Esophagus muscularis mucosa (tissue), 4 donors: ENCODE measurements around the gene PRKCH. TPM values are rescaled to one million over a fixed set of nuclear protein-coding genes. Genes with fewer than 3 reads are reported as not detected.

ENCODE experiments used
- DNase-seq: peaks from one replicate; pipeline ENCODE4 v3.0.0-alpha.2; 2017; ENCODE audit errors: extremely low spot score
- H3K27ac ChIP-seq, 4 donors: fragments of 200-600 bp; sonication (generic); replicated peaks in 1 of 4; 1 replicate in 3 of 4; 2 replicates in 1 of 4; pipeline ENCODE4 v1.5.1; 2016 to 2019; ENCODE audit warnings: mild to moderate bottlenecking in 1 of 4
- H3K27me3 ChIP-seq, 4 donors: fragments of 200-600 bp; sonication (generic); one replicate each; pipeline versions ENCODE4 v1.5.1 to v1.6.0; 2016 to 2019
- H3K36me3 ChIP-seq, 4 donors: fragments of 200-600 bp; sonication (generic); one replicate each; pipeline ENCODE4 v1.5.1; 2016 to 2019
- H3K4me1 ChIP-seq, 4 donors: fragments of 200-600 bp; sonication (generic); one replicate each; pipeline ENCODE4 v1.5.1; 2016 to 2019
- H3K4me3 ChIP-seq, 4 donors: fragments of 200-600 bp; sonication (generic); 1 replicate in 2 of 4; 2 replicates in 2 of 4; pipeline ENCODE4 v1.5.1; 2016 to 2019; ENCODE audit warnings: mild to moderate bottlenecking in 4 of 4, moderate library complexity in 1 of 4
- H3K9me3 ChIP-seq, 4 donors: fragments of 200-600 bp; sonication (generic); 1 replicate in 3 of 4; 2 replicates in 1 of 4; pipeline ENCODE4 v1.5.1; 2016 to 2019
- EP300 ChIP-seq: sonication (generic); formaldehyde crosslinking; IDR thresholded peaks from one replicate; pipeline ENCODE4 v1.6.1; 2017; ENCODE audit warnings: antibody characterized with exemption
- POLR2A ChIP-seq: fragments of 450-650 bp; IDR thresholded peaks from one replicate; pipeline ENCODE4 v1.6.1; 2017; ENCODE audit warnings: antibody characterized with exemption, moderate library complexity, mild to moderate bottlenecking, low read depth
- POLR2AphosphoS5 ChIP-seq, 2 donors: sonication (generic); formaldehyde crosslinking; IDR thresholded peaks; one replicate each; pipeline ENCODE4 v1.6.1; 2017; ENCODE audit warnings: antibody characterized with exemption in 2 of 2
- WGBS: methylation state at CpG from one replicate; pipeline ENCODE4 v1.1.5; 2018; 5-methylcytosine and 5-hydroxymethylcytosine counted together
- intact Hi-C: fragments of 100-400 bp; cut with DNase I; formaldehyde crosslinking; loops from one replicate; pipeline ENCODE4 v1.15.1; 2023
- total RNA-seq, 4 donors: library from RNA; depleted of rRNA; stranded (reverse); fragments of >200 nt; gene quantifications; one replicate each; pipeline versions ENCODE4 v1.1.0 to v1.2.1, GENCODE V29; 2016
- TF ChIP-seq, protein P1 (sequence below), 3 experiments: fragments of 200-600 bp in 2 of 3; fragments of 450-650 bp in 1 of 3; sonication (generic) in 2 of 3; IDR thresholded peaks; one replicate each; pipeline ENCODE4 v1.5.1; 2017 to 2019; ENCODE audit warnings: antibody characterized with exemption in 3 of 3, mild to moderate bottlenecking in 2 of 3, moderate library complexity in 1 of 3

The PRKCH gene
- total RNA-seq, 4 donors from 2014 or later = 13.3 to 67.6 (median 32.2) TPM

GRCh38 chr14:61343991-61344405, 22.6 kb downstream of the PRKCH start:
- no peaks in the 10 kb centered on the region for H3K9me3 ChIP-seq
- H3K4me1 ChIP-seq = peaks cover 24 to 56% (median 36%) of the 10 kb centered on the region in 4 donors
- no peaks in the 10 kb centered on the region for H3K27me3 ChIP-seq
- no peak for DNase-seq
- TF ChIP-seq POLR2AphosphoS5 (IDR thresholded peaks at IDR 0.05) (no peak), EP300 (no peak), POLR2A (no peak)
- TF ChIP-seq, protein P1, sequence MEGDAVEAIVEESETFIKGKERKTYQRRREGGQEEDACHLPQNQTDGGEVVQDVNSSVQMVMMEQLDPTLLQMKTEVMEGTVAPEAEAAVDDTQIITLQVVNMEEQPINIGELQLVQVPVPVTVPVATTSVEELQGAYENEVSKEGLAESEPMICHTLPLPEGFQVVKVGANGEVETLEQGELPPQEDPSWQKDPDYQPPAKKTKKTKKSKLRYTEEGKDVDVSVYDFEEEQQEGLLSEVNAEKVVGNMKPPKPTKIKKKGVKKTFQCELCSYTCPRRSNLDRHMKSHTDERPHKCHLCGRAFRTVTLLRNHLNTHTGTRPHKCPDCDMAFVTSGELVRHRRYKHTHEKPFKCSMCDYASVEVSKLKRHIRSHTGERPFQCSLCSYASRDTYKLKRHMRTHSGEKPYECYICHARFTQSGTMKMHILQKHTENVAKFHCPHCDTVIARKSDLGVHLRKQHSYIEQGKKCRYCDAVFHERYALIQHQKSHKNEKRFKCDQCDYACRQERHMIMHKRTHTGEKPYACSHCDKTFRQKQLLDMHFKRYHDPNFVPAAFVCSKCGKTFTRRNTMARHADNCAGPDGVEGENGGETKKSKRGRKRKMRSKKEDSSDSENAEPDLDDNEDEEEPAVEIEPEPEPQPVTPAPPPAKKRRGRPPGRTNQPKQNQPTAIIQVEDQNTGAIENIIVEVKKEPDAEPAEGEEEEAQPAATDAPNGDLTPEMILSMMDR (IDR thresholded peaks at IDR 0.05) = no peak
- WGBS = 67% methylated on average over 4 of the region's 4 CpGs
- peak overlapping the region; percentile 40 to 73 (median 59) for H3K27ac ChIP-seq
- no peak overlapping the region for H3K4me3 ChIP-seq
- intact Hi-C loops = no loop called here
- H3K36me3 ChIP-seq = no peaks in the 10 kb centered on the region

DNA sequence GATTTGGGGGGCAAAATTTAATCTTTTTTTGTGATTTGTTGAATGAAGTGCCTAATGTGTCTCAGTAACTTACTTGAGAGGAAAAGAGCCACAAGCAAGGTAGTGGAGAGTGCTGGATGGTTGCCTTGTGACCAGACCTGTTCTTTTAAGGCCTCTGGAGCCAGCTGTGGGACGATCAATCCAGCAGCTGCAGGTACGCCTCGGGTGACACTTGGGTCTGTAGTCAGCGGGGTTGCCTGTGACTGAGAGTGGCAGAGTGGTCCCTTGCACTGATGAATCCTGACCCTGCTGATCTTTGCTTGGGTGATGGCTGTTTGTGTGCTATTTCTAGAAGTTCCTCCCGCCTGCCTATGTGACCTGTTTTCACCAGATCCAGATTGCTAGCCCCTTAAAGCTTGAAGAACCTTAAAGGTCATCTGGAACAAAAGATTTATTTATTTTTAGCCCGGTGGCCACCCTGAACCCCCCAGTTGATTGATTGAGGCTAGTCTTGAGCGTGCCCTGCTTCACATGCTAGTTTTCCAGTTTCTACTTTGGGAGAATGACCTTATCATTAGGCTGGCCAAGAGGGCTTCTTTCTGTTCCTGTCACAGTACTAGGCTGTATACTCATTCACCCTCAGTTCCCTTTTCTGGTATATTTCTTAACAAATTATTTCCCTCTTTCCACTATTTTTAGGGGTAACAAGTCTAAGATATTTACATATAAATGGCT, 23.2 kb downstream of the PRKCH start:
- no peaks in the 10 kb centered on the region for H3K27me3 ChIP-seq
- H3K9me3 ChIP-seq = no peaks in the 10 kb centered on the region
- TF ChIP-seq POLR2AphosphoS5 (IDR thresholded peaks at IDR 0.05) = no peak
- no peak for TF ChIP-seq POLR2A
- no peak overlapping the region for H3K4me3 ChIP-seq
- H3K36me3 ChIP-seq = no peaks in the 10 kb centered on the region
- intact Hi-C loops = no loop called here
- peak overlapping the region; percentile 40 to 73 (median 59) for H3K27ac ChIP-seq
- H3K4me1 ChIP-seq = peaks cover 24 to 56% (median 36%) of the 10 kb centered on the region in 4 donors
- WGBS = 56% methylated on average over 7 of the region's 7 CpGs
- no peak for DNase-seq

DNA sequence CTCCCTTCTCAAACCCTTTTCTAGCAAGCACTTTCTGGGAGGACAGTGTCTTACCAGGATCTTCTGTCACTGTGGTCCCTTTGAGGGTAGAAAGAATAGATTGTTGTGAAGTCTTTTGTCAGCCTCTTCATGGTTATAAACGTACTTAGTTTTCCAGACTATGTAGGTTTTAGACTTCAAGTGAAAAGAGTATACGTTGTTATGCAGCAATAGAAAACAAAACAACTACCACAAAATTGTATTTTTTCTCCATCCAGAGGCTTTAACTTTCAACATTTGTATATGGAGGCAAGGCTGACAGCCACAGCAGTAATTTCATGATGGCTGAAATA, 23.7 kb downstream of the PRKCH start:
- no peaks in the 10 kb centered on the region for H3K9me3 ChIP-seq
- H3K27ac ChIP-seq = peak overlapping the region in 3 of 4 donors; percentile 40 to 73 (median 60)
- H3K4me1 ChIP-seq = peaks cover 24 to 51% (median 36%) of the 10 kb centered on the region in 4 donors
- no peaks in the 10 kb centered on the region for H3K36me3 ChIP-seq
- no peak overlapping the region for H3K4me3 ChIP-seq
- no peaks in the 10 kb centered on the region for H3K27me3 ChIP-seq
- DNase-seq = no peak
- intact Hi-C loops = no loop called here
- TF ChIP-seq POLR2A = no peak
- TF ChIP-seq, protein P1 (IDR thresholded peaks at IDR 0.05) = no peak
- TF ChIP-seq EP300 = no peak
- TF ChIP-seq POLR2AphosphoS5 (IDR thresholded peaks at IDR 0.05) = no peak
- 66% methylated on average over 2 of the region's 2 CpGs for WGBS

DNA sequence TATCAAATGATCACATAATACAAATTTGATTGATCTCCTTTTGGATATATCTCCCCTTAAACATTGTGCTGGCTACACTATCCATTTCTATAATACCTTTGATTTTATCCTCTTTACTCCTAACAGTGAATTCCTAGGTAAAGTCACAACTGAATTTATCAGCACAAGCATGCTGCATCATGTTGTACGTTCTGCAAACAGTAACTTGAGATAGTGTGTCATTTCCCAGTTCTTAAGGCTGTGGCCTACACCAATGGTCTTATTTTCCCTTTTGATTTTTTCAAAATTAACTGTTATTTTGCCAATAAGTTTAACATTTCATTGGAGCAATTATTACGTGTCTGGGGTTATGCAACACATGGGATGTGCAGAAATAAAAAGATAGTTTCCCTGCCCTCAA, 24.8 kb downstream of the PRKCH start:
- no peak for TF ChIP-seq POLR2AphosphoS5 (IDR thresholded peaks at IDR 0.05)
- TF ChIP-seq EP300 = no peak
- no peak for TF ChIP-seq POLR2A
- TF ChIP-seq, protein P1 (IDR thresholded peaks at IDR 0.05) = no peak
- no peaks in the 10 kb centered on the region for H3K27me3 ChIP-seq
- DNase-seq = no peak
- H3K27ac ChIP-seq = no peak overlapping the region
- intact Hi-C loops = no loop called here
- 85% methylated on average over 2 of the region's 2 CpGs for WGBS
- H3K9me3 ChIP-seq = no peaks in the 10 kb centered on the region
- H3K36me3 ChIP-seq = no peaks in the 10 kb centered on the region
- H3K4me3 ChIP-seq = no peak overlapping the region
- peaks cover 24 to 48% (median 36%) of the 10 kb centered on the region in 4 donors for H3K4me1 ChIP-seq

DNA sequence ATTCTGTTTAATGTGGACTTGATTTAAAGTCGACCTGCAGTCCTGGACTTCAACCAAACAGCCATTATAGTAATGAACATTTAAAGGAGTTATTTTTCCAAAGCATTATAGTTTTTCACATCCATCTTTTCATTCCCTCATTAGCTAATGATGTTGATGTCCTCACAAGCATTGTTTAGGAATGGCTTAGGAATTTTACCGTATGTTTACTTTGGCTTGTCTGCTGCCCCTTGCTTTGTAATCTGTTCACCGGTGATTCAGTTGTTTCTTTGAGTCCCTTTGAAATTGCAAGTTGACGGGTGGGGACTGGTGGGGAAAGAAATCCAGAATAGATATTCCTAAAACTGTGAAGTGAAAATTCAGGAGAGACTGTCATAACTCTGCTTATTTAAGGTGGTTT, 25.4 kb downstream of the PRKCH start:
- TF ChIP-seq POLR2A = no peak
- TF ChIP-seq, protein P1 (IDR thresholded peaks at IDR 0.05) = no peak
- TF ChIP-seq EP300 = no peak
- H3K9me3 ChIP-seq = no peaks in the 10 kb centered on the region
- H3K27ac ChIP-seq = peak overlapping the region in 2 of 4 donors; percentile 11 to 46
- 60% methylated on average over 4 of the region's 4 CpGs for WGBS
- no peaks in the 10 kb centered on the region for H3K27me3 ChIP-seq
- H3K36me3 ChIP-seq = no peaks in the 10 kb centered on the region
- H3K4me3 ChIP-seq = no peak overlapping the region
- H3K4me1 ChIP-seq = peaks cover 24 to 42% (median 35%) of the 10 kb centered on the region in 4 donors
- intact Hi-C loops = no loop called here
- DNase-seq = no peak
